Hematopoietic multipotent progenitor cell treated with erythropoietin and hydrocortisone succinate and interleukin-3 and kit ligand, for 17 days (in vitro differentiated cells): ENCODE results near the gene HYAL1.
"Not testable (repeated sequence)": the region's sequence is repeated elsewhere in the genome, so short reads cannot be mapped to it uniquely, and the experiment has no call there.

Experiments
- DNase-seq: peaks from one replicate; pipeline ENCODE4 v3.0.0-alpha.2; 2015; ENCODE audit warnings: low spot score

HYAL1 gene

DNA sequence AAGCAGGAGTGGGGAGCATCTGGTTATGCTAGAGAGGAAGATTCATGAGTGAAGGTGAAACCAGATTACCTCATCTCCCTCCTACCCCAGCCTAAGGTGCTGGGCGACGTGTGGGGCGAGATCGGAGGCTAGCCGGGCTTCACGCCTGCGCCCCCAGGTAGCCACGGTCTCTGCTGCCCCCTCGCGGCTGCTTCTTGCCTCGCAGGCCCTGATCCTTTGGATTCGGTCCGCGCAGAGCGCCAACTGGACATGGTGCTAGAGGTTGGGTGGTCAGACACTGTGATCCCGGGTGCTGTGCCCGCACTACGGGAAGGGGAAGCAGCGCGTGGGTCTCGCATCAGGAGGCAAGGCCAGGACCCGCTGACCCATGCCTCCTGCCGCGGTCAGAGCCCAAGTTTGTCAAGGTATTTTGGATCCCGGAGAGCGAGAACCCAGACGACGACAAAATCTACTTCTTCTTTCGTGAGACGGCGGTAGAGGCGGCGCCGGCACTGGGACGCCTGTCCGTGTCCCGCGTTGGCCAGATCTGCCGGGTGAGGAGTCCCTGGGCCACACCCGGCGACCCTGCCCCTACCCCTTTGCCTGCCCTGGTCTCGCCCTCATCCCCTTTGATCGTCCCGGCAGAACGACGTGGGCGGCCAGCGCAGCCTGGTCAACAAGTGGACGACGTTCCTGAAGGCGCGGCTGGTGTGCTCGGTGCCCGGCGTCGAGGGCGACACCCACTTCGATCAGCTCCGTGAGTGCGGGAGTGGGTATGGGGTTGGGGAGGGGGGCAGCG is 30.3 kb downstream of the HYAL1 start:
- DNase-seq, result peak; percentile 86

DNA sequence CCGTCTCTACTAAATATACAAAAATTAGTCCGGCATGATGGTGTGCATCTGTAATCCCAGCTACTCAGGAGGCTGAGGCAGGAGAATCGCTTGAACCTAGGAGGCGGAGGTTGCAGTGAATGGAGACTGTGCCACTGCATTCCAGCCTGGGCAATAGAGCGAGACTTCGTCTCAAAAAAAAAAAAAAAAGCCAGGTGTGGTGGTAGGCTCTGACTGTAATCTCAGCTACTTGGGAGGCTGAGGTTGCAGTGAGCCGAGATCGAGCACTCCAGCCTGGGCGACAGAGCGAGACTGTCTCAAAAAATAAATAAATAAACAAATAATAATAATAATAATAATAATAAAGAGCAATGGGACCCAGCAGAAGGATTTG is 30.9 kb downstream of the HYAL1 start:
- not testable (repeated sequence) for DNase-seq

DNA sequence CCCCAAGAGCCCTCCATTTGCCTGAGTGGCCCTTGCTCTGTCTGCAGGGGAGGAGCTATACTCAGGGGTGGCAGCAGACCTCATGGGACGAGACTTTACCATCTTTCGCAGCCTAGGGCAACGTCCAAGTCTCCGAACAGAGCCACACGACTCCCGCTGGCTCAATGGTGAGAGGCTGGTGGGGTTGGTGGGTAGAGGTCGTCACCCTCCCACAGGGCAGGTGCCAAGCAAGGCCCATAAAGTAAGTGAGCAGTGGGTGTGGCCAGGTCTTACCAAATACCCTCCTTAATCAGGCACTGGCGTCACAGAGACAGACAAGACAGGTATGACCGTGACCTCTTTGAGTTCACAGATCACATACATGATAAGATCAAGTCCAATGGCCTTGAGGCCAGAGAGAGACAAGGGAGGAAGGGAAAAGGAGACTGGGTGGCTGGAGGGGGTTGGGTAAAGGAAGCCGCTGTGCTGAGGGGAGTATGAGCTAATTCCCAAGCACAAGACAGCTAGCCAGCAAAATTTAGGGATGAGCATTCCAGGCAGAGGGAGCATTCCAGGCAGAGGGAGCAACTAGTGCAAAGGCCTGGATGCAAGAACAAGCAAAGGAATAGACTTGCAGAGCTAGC is 31.9 kb downstream of the HYAL1 start:
- no peak for DNase-seq

DNA sequence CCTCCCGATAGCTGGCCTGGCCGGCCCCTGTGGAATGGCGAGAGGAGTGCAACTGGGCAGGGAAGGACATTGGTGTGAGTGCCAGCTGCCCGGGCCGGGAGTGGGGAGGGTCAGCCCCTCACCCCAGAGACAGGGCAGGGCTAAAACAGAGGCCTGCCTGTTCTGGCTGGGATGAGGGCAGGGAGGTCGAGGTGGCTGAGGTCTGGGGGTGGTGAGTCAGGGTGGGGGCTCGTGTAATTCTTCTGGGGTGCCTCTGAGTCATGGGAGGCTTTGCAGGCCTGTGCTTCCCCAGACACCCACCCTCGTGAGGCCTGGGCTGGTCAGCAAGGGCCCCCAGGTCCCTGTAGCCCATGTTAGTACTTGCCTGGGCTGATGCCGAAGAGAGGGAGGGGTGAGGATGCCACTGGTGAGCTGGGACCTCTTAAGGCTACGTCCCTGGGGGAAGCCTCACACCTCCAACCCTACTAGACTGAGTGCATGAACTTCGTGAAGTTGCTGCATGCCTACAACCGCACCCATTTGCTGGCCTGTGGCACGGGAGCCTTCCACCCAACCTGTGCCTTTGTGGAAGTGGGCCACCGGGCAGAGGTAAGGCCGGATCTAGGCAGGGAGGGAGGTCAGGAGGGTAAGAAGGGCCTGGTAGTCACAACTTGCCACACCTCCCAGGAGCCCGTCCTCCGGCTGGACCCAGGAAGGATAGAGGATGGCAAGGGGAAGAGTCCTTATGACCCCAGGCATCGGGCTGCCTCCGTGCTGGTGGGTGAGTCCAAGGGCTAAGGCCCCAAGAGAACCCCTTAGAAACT is 32.8 kb downstream of the HYAL1 start:
- DNase-seq, result no peak

DNA sequence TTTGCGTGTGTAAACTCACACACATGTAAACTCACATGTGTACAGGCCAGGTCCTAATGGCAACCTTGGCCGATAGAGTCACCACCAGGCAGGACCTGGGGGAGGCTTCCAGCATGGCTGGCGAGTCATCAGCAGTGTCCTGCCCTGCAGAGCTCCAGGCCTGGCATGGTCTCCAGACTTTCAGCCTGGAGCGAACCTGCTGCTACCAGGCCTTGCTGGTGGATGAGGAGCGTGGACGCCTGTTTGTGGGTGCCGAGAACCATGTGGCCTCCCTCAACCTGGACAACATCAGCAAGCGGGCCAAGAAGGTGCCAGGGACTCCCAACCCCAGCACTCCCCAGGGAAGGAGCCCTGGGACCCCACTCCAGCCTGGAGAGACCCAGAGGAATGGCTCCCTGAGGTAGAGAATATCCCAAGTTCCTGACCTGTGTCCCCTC is 33.4 kb downstream of the HYAL1 start:
- no peak for DNase-seq

DNA sequence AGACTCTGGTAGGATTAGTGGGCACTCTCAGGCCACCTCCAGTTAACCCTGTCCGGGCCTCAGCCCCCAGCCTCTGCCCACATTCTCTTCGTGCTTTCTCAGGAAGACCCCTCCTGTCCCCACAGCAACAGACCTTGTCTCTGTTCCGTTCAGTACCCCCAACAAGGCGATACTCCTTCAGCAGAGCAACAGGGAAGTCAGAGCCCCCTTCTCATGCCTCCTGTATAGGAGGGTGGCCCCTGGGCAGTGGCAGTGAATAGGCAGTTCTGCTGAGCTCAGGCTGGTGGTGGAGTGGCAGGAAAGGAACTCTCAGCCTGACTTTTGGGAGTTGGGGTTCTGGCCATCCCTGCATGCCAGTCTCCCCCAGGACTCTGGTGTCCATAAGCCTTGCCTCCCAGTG is 33.9 kb downstream of the HYAL1 start:
- DNase-seq, result no peak

DNA sequence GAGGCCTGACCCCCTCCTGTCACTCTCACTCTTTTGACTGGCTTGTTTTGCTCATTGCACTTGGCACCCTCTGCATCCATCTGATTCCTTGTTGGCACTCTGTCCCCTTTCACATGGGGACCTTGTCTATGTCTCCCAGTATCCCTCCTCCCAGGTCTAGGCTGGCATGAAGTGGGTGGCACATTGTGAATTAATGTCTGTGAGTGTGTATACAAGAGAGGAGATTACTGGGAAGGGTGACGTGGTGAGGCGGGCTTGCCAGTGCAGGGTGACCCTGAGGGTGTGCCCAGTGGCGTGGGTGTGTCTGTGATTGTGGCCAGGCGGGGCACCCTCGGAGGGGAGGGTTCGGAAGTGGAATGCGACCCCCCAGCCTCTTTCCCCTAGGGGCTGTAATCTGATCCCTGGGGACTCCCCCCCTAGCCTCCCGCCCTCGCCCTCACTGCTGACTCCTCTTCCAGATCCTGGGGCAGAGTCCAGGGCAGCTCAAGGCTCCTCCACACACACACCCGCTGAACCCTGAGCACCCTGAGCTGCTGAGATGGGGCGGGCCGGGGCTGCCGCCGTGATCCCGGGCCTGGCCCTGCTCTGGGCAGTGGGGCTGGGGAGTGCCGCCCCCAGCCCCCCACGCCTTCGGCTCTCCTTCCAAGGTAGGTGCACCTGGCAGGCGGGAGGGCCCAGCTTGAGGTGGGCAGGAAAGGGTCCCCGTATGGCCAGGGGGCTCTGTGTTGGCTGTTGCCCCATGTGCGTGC is 34.5 kb downstream of the HYAL1 start, which contains the start of gene SEMA3B:
Gene SEMA3B (plus strand): TSS at position 445 of the 749 bp plus-strand sequence. CDS start 94 bp downstream, at position 539.
- DNase-seq, result no peak

DNA sequence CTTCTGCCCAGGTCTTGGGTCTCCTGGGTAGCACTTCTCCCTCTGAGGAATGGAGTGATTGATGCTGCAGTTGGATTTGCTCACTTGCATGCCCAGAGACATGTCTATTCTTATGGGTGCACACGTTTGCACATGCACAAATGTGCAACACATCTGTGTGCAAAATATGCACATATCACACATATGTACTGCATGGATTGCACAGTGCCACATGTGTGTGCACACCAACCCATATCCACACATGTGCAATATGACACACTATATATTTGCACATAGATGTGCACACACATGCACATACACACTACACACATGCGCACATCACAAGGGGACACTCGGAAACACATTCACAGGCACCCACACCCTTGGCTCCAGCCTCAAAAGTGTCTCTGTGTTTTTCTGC is 35.1 kb downstream of the HYAL1 start:
- no peak for DNase-seq

DNA sequence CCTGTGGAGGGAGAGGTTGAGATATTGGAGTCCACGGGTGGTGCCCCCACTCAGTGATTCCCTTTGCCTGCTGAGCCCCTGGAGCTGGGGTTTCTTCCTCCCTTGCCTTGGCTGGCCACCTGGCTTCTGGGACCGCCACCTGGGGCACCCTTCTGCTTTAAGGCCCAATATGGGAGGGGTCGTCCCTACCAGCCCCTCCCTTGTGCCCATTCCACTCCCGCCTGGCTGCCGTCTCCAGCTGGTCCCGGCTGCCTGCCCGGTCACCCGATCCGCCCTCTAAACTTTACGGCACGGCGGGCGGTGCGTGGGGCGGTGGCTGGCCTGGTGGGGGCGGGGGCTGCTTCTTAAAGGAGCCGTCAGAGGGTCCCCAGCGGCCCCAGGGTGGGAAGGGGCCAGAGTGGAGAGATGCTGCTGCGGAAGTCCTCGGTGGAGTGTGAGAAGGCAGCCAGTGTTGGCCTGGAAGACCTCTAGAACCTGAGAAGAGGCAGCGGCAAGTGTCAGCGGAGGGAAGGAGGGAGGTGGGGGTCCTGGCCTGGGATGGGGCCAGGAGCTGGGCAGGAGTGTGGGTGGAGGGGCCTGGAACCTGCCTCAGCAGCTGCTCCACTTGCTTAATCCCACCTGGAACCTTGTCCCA is 36.0 kb downstream of the HYAL1 start:
- no peak for DNase-seq

DNA sequence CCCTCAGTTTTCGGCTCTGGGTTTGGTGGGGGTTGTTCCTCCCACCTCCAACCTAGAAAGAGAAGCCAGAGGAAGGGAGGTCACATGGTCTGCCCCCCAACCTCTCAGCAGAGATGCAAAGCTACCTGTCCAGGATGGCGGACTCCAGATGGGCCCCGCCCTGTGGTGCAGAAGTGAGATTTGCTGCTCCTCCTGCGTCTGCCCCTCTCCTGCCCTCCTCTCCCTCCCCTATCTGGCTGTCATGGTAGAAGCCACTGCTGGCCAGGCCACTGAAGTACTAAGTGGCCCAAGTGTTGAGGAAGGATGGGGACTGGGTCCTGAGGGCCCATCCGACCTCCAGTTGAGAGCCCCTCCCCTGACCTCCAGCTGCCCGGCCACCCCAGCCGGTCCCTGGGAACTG is 36.5 kb downstream of the HYAL1 start:
- no peak for DNase-seq

DNA sequence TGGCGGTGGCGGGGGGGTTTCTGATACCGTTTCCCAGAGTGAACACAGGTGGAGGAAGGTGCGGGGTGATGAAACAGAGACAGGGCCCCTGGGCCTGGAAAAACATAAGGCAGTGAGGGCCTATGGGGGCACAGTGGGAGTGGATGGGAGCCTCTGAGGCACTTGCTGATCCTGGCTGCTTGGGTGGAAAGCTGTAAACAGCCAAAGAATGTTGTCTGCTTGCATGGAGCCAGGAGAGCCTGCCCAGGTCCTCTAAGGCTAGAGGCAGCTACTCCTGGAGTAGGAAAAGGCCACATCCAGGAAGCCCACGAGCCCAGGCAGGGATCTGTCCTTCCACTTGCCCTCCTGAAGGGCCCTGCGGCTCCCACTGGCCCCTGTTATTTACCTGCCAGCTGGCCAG is 37.4 kb downstream of the HYAL1 start:
- no peak for DNase-seq

DNA sequence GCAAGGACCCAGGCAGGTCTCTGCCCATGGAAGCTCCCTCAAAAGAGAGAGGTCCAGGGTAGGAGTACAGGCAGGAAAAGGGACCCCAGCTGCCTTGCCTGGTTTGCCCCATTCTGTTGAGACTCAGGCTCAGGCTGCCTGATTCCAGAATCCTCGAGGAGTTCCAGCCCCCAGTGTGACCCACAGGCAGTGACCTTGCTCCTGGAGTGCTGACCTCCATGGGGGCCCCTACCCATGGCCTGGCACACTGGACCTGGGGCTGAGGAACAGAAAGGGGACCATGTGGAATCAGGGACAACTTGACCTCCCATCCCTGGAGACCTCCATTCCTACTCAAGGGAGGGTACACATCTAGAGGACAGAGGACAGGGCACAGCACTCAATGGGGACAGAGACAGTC is 37.8 kb downstream of the HYAL1 start:
- DNase-seq, result no peak

DNA sequence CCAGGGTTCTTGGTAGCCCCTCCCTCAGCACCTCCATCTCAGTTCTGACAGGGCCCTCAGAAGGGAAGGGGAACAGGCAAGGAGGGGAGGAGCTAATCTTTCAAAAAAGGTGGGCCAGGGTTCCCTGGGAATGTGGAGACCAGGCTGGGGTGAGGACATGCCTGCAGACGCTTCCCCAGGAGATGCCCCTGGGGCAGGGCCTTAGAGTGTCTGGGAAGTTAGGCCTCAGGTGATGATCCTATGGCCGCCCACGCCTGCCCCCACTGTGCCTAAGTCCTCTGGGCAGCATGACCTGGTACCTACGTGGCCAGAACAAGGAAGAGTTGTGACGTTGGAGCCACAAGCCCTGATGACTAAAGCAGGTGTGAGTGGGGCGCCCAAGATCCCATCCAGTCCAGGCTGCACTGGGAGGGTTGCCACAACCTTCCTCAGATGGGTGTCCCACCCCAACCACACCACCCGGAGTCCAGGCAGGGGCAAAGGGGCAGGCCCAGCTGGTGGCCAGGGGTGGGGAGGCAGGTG is 38.3 kb downstream of the HYAL1 start:
- DNase-seq, result no peak

DNA sequence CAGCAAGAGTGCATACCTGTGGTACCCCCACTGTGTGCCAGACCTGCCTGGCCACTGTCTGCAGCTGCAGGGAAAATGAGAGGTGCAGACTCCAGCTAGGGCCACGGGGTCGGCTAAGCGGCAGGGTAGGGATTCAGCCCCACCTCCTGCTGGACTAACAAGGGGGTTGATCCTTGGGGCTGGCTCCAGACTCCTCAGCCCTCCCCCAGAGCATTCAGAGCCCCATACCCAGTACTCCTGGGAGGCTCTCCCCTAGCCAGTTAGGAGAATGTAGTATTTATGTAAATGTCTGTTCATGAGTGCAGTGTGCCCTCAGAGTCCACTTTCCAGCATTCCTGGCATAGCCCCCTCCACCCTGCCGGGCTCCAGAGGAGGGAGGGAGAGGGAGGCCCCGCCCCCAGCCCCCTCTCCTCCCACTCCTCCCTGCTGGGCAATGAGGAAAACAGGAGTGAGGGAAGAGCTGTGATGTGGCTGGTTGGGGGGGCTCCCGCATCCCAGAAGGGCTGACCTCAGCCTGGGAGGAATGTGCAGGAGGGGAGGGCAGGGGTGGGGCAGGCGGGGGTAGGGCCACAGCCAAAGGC is 38.9 kb downstream of the HYAL1 start:
- DNase-seq, result no peak

DNA sequence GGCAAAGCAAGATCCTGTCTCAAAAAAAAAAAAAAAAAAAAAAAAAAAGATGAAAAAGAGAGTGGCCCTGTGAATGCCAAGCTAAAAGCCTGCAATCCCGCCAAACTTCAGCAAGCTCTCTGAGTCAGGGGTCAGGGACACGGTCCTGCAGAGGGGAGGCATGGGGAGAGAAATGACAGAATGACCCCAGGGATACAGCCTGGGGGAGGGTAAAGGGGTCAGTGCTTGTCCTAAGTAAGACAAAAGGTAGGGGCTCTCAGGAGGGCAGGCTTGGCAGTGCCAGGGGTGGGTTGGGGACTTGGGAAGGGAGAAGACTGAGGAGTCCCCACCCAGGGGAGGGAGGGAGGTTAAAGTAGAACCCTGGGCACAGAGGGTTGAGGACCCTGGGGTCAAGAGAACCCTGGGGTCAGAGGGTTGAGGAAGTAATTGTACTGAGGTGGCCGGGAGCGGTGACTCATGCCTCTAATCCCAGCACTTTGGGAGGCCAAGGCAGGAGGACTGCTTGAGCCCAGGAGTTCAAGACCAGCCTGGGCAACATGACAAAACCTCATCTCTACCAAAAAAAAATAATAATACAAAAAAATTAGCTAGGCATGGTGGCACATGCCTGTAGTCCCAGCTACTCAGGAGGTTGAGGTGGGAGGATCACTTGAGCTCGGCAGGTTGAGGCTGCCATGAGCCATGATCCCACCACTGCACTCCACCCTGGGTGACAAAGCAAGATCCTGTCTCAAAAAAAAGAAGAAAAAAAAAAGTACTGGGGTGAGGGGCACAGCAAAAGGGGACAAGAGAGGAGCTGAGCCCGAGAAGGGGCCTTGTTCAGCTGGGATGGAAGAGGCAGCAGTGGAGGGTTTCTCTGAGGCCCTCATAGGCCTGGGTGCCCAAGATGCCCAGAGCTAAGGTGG is 39.6 kb downstream of the HYAL1 start:
- no peak for DNase-seq

DNA sequence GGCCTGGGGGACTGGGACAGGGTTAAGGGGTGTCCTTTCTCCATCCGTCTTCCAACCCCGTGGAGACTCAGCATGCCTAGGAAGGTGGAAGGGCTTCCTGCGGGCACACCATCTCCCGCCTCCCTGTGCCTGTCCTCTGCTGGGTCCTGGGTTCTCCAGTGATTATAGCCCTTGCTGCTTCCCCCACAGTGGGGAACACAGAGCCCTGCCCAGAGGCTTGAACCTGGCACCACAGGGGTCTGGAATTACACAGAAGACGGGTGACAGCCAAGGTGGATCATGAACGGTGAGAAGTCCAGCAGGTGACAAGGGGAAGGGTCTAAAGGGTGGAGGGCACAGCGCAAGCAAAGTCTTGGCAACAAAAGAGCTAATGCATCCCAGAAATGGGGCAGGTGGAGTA is 40.6 kb downstream of the HYAL1 start:
- no peak for DNase-seq

DNA sequence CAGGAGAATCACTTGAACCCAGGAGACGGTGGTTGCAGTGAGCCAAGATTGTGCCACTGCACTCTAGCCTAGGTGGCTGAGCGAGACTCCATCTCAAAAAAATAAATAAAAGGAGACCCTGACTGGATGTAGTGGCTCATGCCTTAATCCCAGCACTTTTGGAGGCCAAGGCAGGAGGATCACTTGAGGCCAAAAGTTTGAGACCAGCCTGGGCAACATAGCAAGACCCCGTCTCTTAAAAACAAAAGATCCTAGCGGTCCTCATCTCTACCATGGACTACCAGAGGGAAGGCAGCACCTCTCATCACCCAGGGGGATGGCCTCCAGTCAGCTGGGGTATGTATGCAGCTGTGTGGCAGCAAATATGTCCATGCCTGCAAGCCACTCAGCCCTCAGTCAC is 41.2 kb downstream of the HYAL1 start:
- DNase-seq, result not testable (repeated sequence)

DNA sequence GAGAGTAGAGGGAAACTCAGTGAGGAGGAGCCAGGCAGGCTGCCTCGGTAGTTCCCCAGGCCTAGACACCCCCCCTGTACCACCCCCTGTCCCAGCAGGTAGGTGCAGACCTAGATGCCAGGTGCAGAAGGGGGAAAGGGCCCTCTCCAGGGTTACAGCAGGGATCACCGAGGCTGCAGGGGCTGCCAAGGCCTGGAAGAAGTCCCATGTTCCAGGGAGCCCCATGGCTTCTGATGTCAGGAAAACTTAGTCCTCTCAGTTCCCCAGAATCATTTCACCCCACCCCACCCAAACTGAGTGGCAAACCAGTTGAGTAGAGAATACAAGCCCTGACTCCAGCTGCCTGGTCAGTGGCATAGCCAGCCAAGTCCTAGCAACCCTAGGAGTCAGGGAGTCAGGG is 41.9 kb downstream of the HYAL1 start:
- no peak for DNase-seq

DNA sequence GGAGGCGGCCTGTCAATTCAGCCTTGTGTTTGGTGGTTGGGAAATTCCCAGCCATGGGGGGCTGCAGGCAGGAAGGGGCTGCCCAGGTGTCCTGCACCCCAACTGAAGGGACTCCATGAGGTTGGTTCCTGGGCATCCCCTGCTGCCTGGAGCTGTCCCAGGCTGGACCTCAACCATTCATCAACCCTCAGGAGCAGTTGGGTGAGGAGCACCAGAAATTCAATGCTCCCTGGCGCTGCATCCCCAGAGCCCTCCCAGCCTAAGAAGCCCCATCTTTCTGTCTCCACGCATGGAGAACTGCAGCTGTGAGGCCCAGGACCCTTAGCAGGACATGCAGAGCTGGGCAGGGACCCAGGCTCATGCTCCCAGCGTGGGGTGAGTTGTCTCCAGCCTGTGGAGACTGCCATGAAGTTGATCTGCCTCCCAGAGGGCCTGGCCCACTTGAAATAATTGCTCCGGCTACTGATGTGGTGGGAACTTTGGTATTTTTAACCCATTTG is 42.4 kb downstream of the HYAL1 start:
- DNase-seq, result no peak
